NCI-H2196 treated with DMSO at 0.1 percent for 48 hours (cell line): Measurements from ENCODE around the gene NOTCH2.

Experiments used
- DNase-seq: peaks from one replicate; lab custom pipeline; 2025; ENCODE audit not compliant: unreplicated experiment; lab: John Stamatoyannopoulos, UW

Gene NOTCH2

GRCh38 chr1:119948342-119949214 lies 120.9 kb downstream of the NOTCH2 start:
- DNase-seq, result peak; percentile 4

- DNase-seq, result no peak
These were observed 122.0 kb downstream of the NOTCH2 start for GRCh38 chr1:119947468-119947867.

GRCh38 chr1:119946724-119947123 lies 122.7 kb downstream of the NOTCH2 start:
- DNase-seq, result no peak

- no peak for DNase-seq
These were observed 126.2 kb downstream of the NOTCH2 start for GRCh38 chr1:119943216-119943615.

GRCh38 chr1:119941392-119941791 lies 128.1 kb downstream of the NOTCH2 start:
- no peak for DNase-seq

GRCh38 chr1:119940697-119941096 lies 128.8 kb downstream of the NOTCH2 start:
- no peak for DNase-seq

GRCh38 chr1:119937198-119937597 lies 132.3 kb downstream of the NOTCH2 start:
- DNase-seq, result no peak

GRCh38 chr1:119935915-119936314 lies 133.5 kb downstream of the NOTCH2 start:
- DNase-seq, result no peak

- no peak for DNase-seq
These were observed 134.1 kb downstream of the NOTCH2 start for GRCh38 chr1:119935373-119935772.

GRCh38 chr1:119933397-119933796 lies 136.1 kb downstream of the NOTCH2 start:
- no peak for DNase-seq

GRCh38 chr1:119929643-119930315 lies 139.7 kb downstream of the NOTCH2 start:
- no peak for DNase-seq

- no peak for DNase-seq
These were observed 142.9 kb downstream of the NOTCH2 start for GRCh38 chr1:119926553-119926952.

- no peak for DNase-seq
These were observed 144.2 kb downstream of the NOTCH2 start for GRCh38 chr1:119924948-119925898.

GRCh38 chr1:119920104-119920968 lies 149.1 kb downstream of the NOTCH2 start:
- no peak for DNase-seq

GRCh38 chr1:119919241-119919640 lies 150.2 kb downstream of the NOTCH2 start:
- DNase-seq, result no peak

- DNase-seq, result no peak
These were observed 151.2 kb downstream of the NOTCH2 start for GRCh38 chr1:119918301-119918700.

- DNase-seq, result no peak
These were observed 152.0 kb downstream of the NOTCH2 start for GRCh38 chr1:119917304-119918055.

- no peak for DNase-seq
These were observed 153.9 kb downstream of the NOTCH2 start for GRCh38 chr1:119915517-119915916.

GRCh38 chr1:119914071-119914470 lies 155.4 kb downstream of the NOTCH2 start:
- no peak for DNase-seq

- DNase-seq, result no peak
These were observed 156.5 kb downstream of the NOTCH2 start for GRCh38 chr1:119912963-119913362.
